Effector memory CD8-positive, alpha-beta T cell (primary cell): Measurements from ENCODE around the gene AQP10.
"Not testable (repeated sequence)": the region's sequence is repeated elsewhere in the genome, so short reads cannot be mapped to it uniquely, and the experiment has no call there.

Source experiments
- ATAC-seq: fragments of 150-1000 bp; cut with Tn5 transposase; replicated peaks from 2 replicates; pipeline ENCODE4 v1.10.0; 2021; ENCODE audit warnings: mild to moderate bottlenecking, moderate library complexity
- DNase-seq, 3 experiments: peaks; one replicate each; pipeline ENCODE4 v3.0.0; 2021
- H3K27ac Mint-ChIP-seq, 2 donors: one replicate each; pipeline ENCODE4 v1.8.0; 2022; ENCODE audit warnings: mild to moderate bottlenecking in 2 of 2, mixed read lengths in 2 of 2, moderate library complexity in 2 of 2
- H3K27me3 Mint-ChIP-seq, 2 donors: one replicate each; pipeline ENCODE4 v1.8.0; 2022; ENCODE audit warnings: mixed read lengths in 2 of 2
- H3K36me3 Mint-ChIP-seq: one replicate; pipeline ENCODE4 v1.8.0; 2022; ENCODE audit warnings: mild to moderate bottlenecking, moderate library complexity, mixed read lengths; ENCODE audit not compliant: insufficient read depth
- H3K4me1 Mint-ChIP-seq, 2 donors: one replicate each; pipeline ENCODE4 v1.8.0; 2022; ENCODE audit warnings: low read depth in 2 of 2, mixed read lengths in 2 of 2
- H3K4me3 Mint-ChIP-seq, 2 donors: one replicate each; pipeline ENCODE4 v1.8.0; 2022; ENCODE audit warnings: mild to moderate bottlenecking in 2 of 2, mixed read lengths in 2 of 2, moderate library complexity in 2 of 2
- H3K9me3 Mint-ChIP-seq, 2 donors: one replicate each; pipeline ENCODE4 v1.8.0; 2022; ENCODE audit warnings: mixed read lengths in 2 of 2

AQP10 gene

GRCh38 chr1:154309136-154309535, 11.8 kb upstream of the AQP10 start:
- H3K4me3 Mint-ChIP-seq, H3K4me1 Mint-ChIP-seq, DNase-seq, H3K27ac Mint-ChIP-seq, H3K9me3 Mint-ChIP-seq, H3K36me3 Mint-ChIP-seq, ATAC-seq: not testable (repeated sequence)
- H3K27me3 Mint-ChIP-seq = peaks cover 0 to 12% of the 10 kb centered on the region in 2 donors

- H3K4me1 Mint-ChIP-seq, H3K9me3 Mint-ChIP-seq, DNase-seq, H3K36me3 Mint-ChIP-seq, ATAC-seq, H3K4me3 Mint-ChIP-seq: not testable (repeated sequence)
- Mint-ChIP-seq H3K27me3 (peaks cover 4 to 12% of the 10 kb centered on the region in 2 donors), H3K27ac (peak overlapping the region in 1 of 2 donors; percentile 24)
Measured at GRCh38 chr1:154312229-154313065, 8.4 kb upstream of the AQP10 start.

GRCh38 chr1:154313066-154313356, 7.9 kb upstream of the AQP10 start:
- Mint-ChIP-seq H3K27me3 (peaks cover 4 to 16% of the 10 kb centered on the region in 2 donors), H3K36me3 (no peaks in the 10 kb centered on the region), H3K9me3 (peaks cover 0 to 1% of the 10 kb centered on the region in 2 donors), H3K4me1 (peaks cover 0 to 4% of the 10 kb centered on the region in 2 donors), H3K4me3 (no peak overlapping the region), H3K27ac (peak overlapping the region in 1 of 2 donors; percentile 24)
- no peak for ATAC-seq
- no peak for DNase-seq

- H3K4me3 Mint-ChIP-seq, H3K9me3 Mint-ChIP-seq: not testable (repeated sequence)
Measured at GRCh38 chr1:154314226-154314625, 6.7 kb upstream of the AQP10 start.

GRCh38 chr1:154316704-154317103, 4.2 kb upstream of the AQP10 start:
- no peak for DNase-seq
- no peak for ATAC-seq

More at GRCh38 chr1:154314226-154314625, 6.7 kb upstream of the AQP10 start:
- H3K4me1 Mint-ChIP-seq, H3K36me3 Mint-ChIP-seq, ATAC-seq, H3K27ac Mint-ChIP-seq, DNase-seq: not testable (repeated sequence)
- H3K27me3 Mint-ChIP-seq = peaks cover 4 to 20% of the 10 kb centered on the region in 2 donors

GRCh38 chr1:154318386-154318785, 2.5 kb upstream of the AQP10 start:
- Mint-ChIP-seq H3K4me3 (no peak overlapping the region), H3K4me1 (no peaks in the 10 kb centered on the region), H3K36me3 (no peaks in the 10 kb centered on the region), H3K27me3 (peaks cover 4 to 11% of the 10 kb centered on the region in 2 donors), H3K27ac (no peak overlapping the region), H3K9me3 (peaks cover 0 to 1% of the 10 kb centered on the region in 2 donors)
- no peak for DNase-seq
- ATAC-seq = no peak

More at GRCh38 chr1:154316704-154317103, 4.2 kb upstream of the AQP10 start:
- peaks cover 0 to 1% of the 10 kb centered on the region in 2 donors for H3K9me3 Mint-ChIP-seq
- H3K27me3 Mint-ChIP-seq = peaks cover 4 to 20% of the 10 kb centered on the region in 2 donors
- no peaks in the 10 kb centered on the region for H3K36me3 Mint-ChIP-seq
- no peak overlapping the region for H3K27ac Mint-ChIP-seq
- no peak overlapping the region for H3K4me3 Mint-ChIP-seq
- H3K4me1 Mint-ChIP-seq = no peaks in the 10 kb centered on the region

GRCh38 chr1:154321609-154321934, 679 bp downstream of the AQP10 start:
- H3K9me3 Mint-ChIP-seq, H3K36me3 Mint-ChIP-seq, H3K4me3 Mint-ChIP-seq, ATAC-seq, H3K27me3 Mint-ChIP-seq, DNase-seq, H3K27ac Mint-ChIP-seq: not testable (repeated sequence)
- peaks cover 9 to 14% of the 10 kb centered on the region in 2 donors for H3K4me1 Mint-ChIP-seq

- Mint-ChIP-seq H3K27me3 (no peaks in the 10 kb centered on the region), H3K27ac (peak overlapping the region in 1 of 2 donors; percentile 90), H3K4me1 (peaks cover 23 to 29% of the 10 kb centered on the region in 2 donors), H3K4me3 (no peak overlapping the region), H3K9me3 (no peaks in the 10 kb centered on the region), H3K36me3 (peaks cover 5% of the 10 kb centered on the region)
- ATAC-seq (no peak), DNase-seq (no peak)
Measured at GRCh38 chr1:154323493-154323892, 2.6 kb downstream of the AQP10 start.

GRCh38 chr1:154324241-154324640, 3.3 kb downstream of the AQP10 start:
- no peak for DNase-seq
- ATAC-seq = no peak
- H3K27ac Mint-ChIP-seq = peak overlapping the region; percentile 87 to 90

GRCh38 chr1:154324669-154325582, 4.0 kb downstream of the AQP10 start, which contains the start of gene ATP8B2:
TSS of gene ATP8B2 (plus strand) at chr1:154325525. CDS start at chr1:154328142, 2,617 bp downstream.
- ATAC-seq = peak; percentile 61
- Mint-ChIP-seq H3K36me3 (peaks cover 5% of the 10 kb centered on the region), H3K27ac (peak within 1 kb of the TSS; percentile 87 to 90), H3K9me3 (no peaks in the 10 kb centered on the region), H3K4me3 (peak within 1 kb of the TSS; percentile 90 to 92), H3K4me1 (peaks cover 34 to 40% of the 10 kb centered on the region in 2 donors), H3K27me3 (no peaks in the 10 kb centered on the region)
- DNase-seq = peak; percentile 77 to 80 (median 77)

More at GRCh38 chr1:154324241-154324640, 3.3 kb downstream of the AQP10 start:
- peaks cover 27 to 33% of the 10 kb centered on the region in 2 donors for H3K4me1 Mint-ChIP-seq
- no peaks in the 10 kb centered on the region for H3K9me3 Mint-ChIP-seq
- peak overlapping the region; percentile 90 to 92 for H3K4me3 Mint-ChIP-seq
- no peaks in the 10 kb centered on the region for H3K27me3 Mint-ChIP-seq
- peaks cover 5% of the 10 kb centered on the region for H3K36me3 Mint-ChIP-seq

- no peaks in the 10 kb centered on the region for H3K27me3 Mint-ChIP-seq
- H3K4me1 Mint-ChIP-seq = peaks cover 42 to 49% of the 10 kb centered on the region in 2 donors
- peak overlapping the region; percentile 90 to 92 for H3K4me3 Mint-ChIP-seq
- peak overlapping the region; percentile 87 to 90 for H3K27ac Mint-ChIP-seq
- no peaks in the 10 kb centered on the region for H3K9me3 Mint-ChIP-seq
- peaks cover 9% of the 10 kb centered on the region for H3K36me3 Mint-ChIP-seq
- ATAC-seq (peak; percentile 4), DNase-seq (no peak)
Measured at GRCh38 chr1:154325583-154326545, 5.0 kb downstream of the AQP10 start.

GRCh38 chr1:154326546-154327465, 5.9 kb downstream of the AQP10 start:
- Mint-ChIP-seq H3K36me3 (peaks cover 15% of the 10 kb centered on the region), H3K27ac (peak overlapping the region; percentile 87 to 90), H3K27me3 (no peaks in the 10 kb centered on the region), H3K4me3 (peak overlapping the region; percentile 90 to 92), H3K9me3 (no peaks in the 10 kb centered on the region), H3K4me1 (peaks cover 44 to 49% of the 10 kb centered on the region in 2 donors)
- no peak for DNase-seq
- ATAC-seq = no peak
